GM12865 (cell line): ENCODE measurements around the gene IFTAP.

Source experiments
- DNase-seq: peaks from one replicate; pipeline ENCODE4 v3.0.0; 2010; ENCODE audit warnings: low read depth
- H3K4me3 ChIP-seq: 2 replicates; pipeline ENCODE4 v1.5.1; 2011; ENCODE audit warnings: mild to moderate bottlenecking, low read depth, low read length, control low read depth
- CTCF ChIP-seq: IDR thresholded peaks from 2 replicates; pipeline ENCODE4 v1.5.1; 2011; ENCODE audit warnings: low read length, control low read depth, low read depth, inconsistent platforms; ENCODE audit not compliant: insufficient read depth; ENCODE audit errors: missing control alignments

The IFTAP gene

DNA sequence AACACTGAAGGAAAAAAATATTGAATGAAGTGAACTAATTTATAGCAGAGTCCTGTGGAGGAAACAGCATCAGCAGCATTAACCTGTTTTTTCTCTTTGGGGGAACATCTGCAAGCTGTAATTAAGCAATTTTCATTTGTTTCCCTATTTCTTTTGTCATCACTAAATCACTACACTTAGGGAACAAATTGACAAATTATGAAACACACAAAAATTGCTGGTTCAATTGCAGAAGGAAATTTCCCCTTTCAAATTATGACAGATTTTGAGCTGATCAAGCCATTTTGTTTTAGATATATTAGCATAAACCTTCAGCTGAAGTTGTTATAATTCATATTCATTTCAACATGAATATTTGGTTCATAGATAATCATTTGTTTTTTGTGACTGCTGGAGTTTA, 25.9 kb downstream of the IFTAP start:
- H3K4me3 ChIP-seq, result no peak overlapping the region
- DNase-seq, result no peak
- TF ChIP-seq CTCF, result no peak

GRCh38 chr11:36622431-36623136, 28.3 kb downstream of the IFTAP start:
- DNase-seq, result peak; percentile 47
- TF ChIP-seq CTCF, result peak; percentile 51
- H3K4me3 ChIP-seq, result no peak overlapping the region

DNA sequence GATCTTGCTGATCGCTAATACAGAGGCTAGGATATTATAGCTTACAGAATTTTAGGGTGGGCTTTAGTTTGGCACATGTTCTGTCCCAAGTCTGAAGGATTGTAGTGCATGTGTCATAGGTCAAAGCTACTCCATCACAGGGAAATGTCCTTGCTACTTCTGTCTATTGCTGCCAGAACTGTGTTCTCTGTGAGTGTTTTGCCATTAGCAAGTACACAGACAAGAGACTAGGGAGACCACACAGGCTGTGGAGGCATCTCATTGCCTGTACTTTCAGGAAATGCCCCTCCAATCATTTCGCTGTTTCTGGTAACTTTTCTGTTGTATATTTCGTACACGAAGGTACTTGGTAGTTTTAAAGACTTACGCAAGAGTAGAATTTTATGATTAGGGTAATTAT, 29.2 kb downstream of the IFTAP start:
- H3K4me3 ChIP-seq, result no peak overlapping the region
- no peak for DNase-seq
- no peak for TF ChIP-seq CTCF

DNA sequence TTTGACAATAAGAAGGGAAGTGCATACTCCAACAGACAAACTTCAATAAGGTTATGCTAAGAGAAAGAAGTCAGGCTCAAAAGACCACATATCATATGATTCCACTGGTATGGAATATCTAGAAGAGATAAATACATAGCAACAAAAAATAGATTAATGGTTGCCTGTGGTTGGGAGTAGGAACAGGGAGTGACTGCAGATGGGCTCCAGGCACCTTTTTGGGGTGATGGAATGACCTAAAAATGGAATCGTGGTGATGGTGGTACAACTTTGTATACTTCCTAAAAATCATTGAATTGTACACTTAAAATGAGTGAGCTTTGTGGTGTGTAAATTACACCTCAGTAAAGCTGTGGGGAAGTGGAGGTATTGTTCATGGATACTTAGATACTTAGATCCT, 32.7 kb downstream of the IFTAP start:
- TF ChIP-seq CTCF, result no peak
- DNase-seq, result no peak
- no peak overlapping the region for H3K4me3 ChIP-seq

DNA sequence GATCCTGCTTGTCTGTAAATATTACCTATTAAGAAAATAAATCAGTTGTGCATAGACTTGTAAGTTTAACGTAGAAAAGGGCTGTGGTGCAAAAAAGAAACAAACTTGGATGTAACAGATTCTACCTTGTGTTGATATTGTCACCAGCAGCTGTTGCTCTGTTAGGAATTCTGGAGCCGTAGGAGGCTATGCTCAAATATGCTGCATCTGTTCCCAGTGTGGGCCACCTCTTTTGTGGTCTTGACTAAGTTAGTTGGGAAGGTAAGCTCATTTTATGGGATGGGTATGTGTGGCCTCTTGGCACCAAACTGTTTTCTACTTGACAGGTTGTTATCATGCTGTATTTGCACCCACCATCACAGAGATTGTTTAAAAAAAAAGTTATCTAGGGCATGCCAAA, 33.2 kb downstream of the IFTAP start:
- no peak for TF ChIP-seq CTCF
- H3K4me3 ChIP-seq, result no peak overlapping the region
- no peak for DNase-seq

GRCh38 chr11:36628141-36628540, 33.8 kb downstream of the IFTAP start:
- no peak for DNase-seq
- no peak for TF ChIP-seq CTCF
- H3K4me3 ChIP-seq, result no peak overlapping the region

GRCh38 chr11:36628765-36629244, 34.5 kb downstream of the IFTAP start:
- H3K4me3 ChIP-seq, result no peak overlapping the region
- DNase-seq, result no peak
- TF ChIP-seq CTCF, result no peak
